MM.1S (cell line): ENCODE results near the gene RHOV.

Experiments
- DNase-seq: peaks from one replicate; pipeline ENCODE4 v3.0.0-alpha.2; 2015
- H2AFZ ChIP-seq: fragments of 300-600 bp; sonication (generic); 2 replicates; pipeline ENCODE4 v1.6.0; 2016; ENCODE audit warnings: antibody characterized with exemption, low read length
- H3F3A ChIP-seq: fragments of 300-600 bp; sonication (generic); 2 replicates; pipeline ENCODE4 v1.6.1; 2016; ENCODE audit warnings: mild to moderate bottlenecking, antibody characterized with exemption, low read length, moderate library complexity, mixed read lengths; ENCODE audit not compliant: insufficient read depth
- H3K27ac ChIP-seq: fragments of 300-600 bp; sonication (generic); 2 replicates; pipeline ENCODE4 v1.5.1; 2016; ENCODE audit warnings: mild to moderate bottlenecking, low read length
- H3K27me3 ChIP-seq: fragments of 300-600 bp; sonication (generic); replicated peaks from 2 replicates; pipeline ENCODE4 v1.6.0; 2016; ENCODE audit warnings: low read length; ENCODE audit not compliant: insufficient read depth
- H3K36me3 ChIP-seq: fragments of 300-600 bp; sonication (generic); replicated peaks from 2 replicates; pipeline ENCODE4 v1.6.1; 2016; ENCODE audit warnings: mild to moderate bottlenecking, low read length, mixed read lengths; ENCODE audit not compliant: insufficient read depth
- H3K4me1 ChIP-seq: fragments of 300-600 bp; sonication (generic); 2 replicates; pipeline ENCODE4 v1.6.1; 2016; ENCODE audit warnings: low read length, mixed read lengths
- H3K4me2 ChIP-seq: fragments of 300-600 bp; sonication (generic); 2 replicates; pipeline ENCODE4 v1.6.0; 2016; ENCODE audit warnings: low read depth, low read length
- H3K4me3 ChIP-seq: fragments of 300-600 bp; sonication (generic); 2 replicates; pipeline ENCODE4 v1.5.1; 2016; ENCODE audit warnings: low read length, mixed read lengths
- H3K79me2 ChIP-seq: fragments of 300-600 bp; sonication (generic); 2 replicates; pipeline ENCODE4 v1.6.1; 2016; ENCODE audit warnings: mixed run types, low read length, mixed read lengths
- H3K9ac ChIP-seq: fragments of 300-600 bp; sonication (generic); 2 replicates; pipeline ENCODE4 v1.6.1; 2016; ENCODE audit warnings: low read length, mixed read lengths
- H3K9me2 ChIP-seq: fragments of 300-600 bp; sonication (generic); replicated peaks from 2 replicates; pipeline ENCODE4 v1.6.1; 2016; ENCODE audit warnings: mild to moderate bottlenecking, low read length, mixed read lengths; ENCODE audit not compliant: insufficient read depth
- H3K9me3 ChIP-seq: fragments of 300-600 bp; sonication (generic); replicated peaks from 2 replicates; pipeline ENCODE4 v1.6.1; 2016; ENCODE audit warnings: mild to moderate bottlenecking, low read length, mixed read lengths; ENCODE audit not compliant: insufficient read depth
- H4K20me1 ChIP-seq: fragments of 300-600 bp; sonication (generic); 2 replicates; pipeline ENCODE4 v1.6.1; 2016; ENCODE audit warnings: mild to moderate bottlenecking, low read length, moderate library complexity, mixed read lengths; ENCODE audit not compliant: insufficient read depth
- EZH2 ChIP-seq: fragments of 300-600 bp; sonication (generic); optimal IDR thresholded peaks from 2 replicates; pipeline ENCODE3; 2017; ENCODE audit warnings: low read depth, mild to moderate bottlenecking, antibody characterized with exemption, low read length, mixed read lengths
- EZH2phosphoT487 ChIP-seq: fragments of 300-600 bp; sonication (generic); IDR thresholded peaks from 2 replicates; pipeline ENCODE4 v1.6.1; 2018; ENCODE audit warnings: antibody characterized with exemption, low read length
- TF ChIP-seq, protein P1 (sequence below): fragments of 300-600 bp; sonication (generic); IDR thresholded peaks from 2 replicates; pipeline ENCODE4 v1.5.1; 2016; ENCODE audit warnings: antibody characterized with exemption, low read length, mixed read lengths

The RHOV gene

DNA sequence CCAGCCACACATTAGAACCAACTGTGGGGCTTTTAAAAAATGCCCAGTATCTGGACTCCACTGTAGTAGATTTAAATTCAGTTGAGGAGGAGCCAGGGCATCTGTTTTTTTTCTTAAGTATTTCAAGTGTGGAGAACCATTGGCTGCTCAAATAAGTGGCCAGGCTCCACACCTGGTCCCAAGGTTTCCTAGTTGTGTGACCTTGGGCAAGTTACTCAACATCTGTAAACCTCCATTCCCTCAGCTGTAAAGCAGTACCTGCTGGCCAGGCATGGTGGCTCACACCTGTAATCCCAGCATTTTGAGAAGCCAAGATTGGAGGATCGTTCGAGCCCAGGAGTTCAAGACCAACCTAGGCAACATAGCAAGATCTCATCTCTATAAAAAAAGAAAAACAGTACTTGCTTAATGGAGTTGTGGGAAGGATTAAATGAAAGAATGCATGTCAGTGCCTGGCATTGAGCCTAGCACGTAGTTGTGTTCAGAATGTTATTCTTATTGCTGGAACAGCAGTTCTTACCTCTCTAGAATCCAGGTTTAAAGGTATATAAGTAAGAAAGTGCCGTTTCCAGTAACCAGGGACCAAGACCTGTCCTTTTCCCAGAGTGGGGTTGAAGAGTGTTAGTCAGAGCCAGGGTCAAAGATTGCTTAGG, 47.5 kb downstream of the RHOV start:
- H3K4me2 ChIP-seq, result no peak overlapping the region

DNA sequence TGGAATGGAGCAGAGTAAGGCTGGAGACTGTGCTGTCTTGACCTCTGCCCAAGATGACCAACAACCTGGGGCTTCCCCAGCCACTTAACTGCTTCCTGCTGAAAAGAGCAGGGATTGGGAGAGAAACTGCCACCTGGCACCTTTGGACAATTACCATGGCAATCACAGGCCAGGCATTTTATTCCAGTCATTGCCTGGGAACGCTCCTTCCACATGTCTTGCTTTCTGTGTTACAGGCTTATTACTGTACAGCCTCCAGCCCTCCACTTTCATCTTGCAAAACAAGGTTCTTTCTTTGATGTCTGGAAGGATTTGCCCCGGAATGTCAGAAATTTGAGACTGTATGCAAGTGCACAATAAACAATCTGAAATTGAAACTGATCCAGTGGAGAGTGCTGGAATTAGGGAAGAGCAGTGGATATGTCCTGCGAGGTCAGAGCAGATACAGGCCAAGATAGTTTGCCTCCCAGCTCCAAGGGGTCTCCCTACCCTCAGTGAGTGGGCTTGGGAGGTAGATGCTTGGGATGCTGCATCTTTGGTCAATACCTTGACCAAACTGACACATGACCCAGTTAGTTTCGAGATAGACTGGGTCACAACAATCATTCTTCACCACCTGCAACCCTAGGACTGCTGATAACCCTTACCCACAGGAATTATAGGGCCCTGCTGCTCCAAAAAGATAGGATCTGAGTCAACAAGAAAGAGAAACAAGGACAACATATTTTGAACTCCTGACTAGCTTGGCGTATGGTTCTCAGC, 48.2 kb downstream of the RHOV start:
- Histone ChIP-seq H3K79me2 (no peaks in the 10 kb centered on the region), H3K36me3 (no peaks in the 10 kb centered on the region), H3K27me3 (no peaks in the 10 kb centered on the region), H4K20me1 (no peaks in the 10 kb centered on the region), H3K27ac (no peak overlapping the region), H3K4me2 (no peak overlapping the region), H3K9me3 (no peaks in the 10 kb centered on the region), H3K4me3 (no peak overlapping the region), H3K9me2 (no peaks in the 10 kb centered on the region), H3K9ac (no peak overlapping the region), H3F3A (no peaks in the 10 kb centered on the region; the same call in 1 of the 2 replicates), H2AFZ (no peak overlapping the region), H3K4me1 (peaks cover 4% of the 10 kb centered on the region; the same call in 1 of the 2 replicates)
- DNase-seq, result no peak
- TF ChIP-seq EZH2, result no peak
- no peak for TF ChIP-seq EZH2phosphoT487
- TF ChIP-seq, protein P1, sequence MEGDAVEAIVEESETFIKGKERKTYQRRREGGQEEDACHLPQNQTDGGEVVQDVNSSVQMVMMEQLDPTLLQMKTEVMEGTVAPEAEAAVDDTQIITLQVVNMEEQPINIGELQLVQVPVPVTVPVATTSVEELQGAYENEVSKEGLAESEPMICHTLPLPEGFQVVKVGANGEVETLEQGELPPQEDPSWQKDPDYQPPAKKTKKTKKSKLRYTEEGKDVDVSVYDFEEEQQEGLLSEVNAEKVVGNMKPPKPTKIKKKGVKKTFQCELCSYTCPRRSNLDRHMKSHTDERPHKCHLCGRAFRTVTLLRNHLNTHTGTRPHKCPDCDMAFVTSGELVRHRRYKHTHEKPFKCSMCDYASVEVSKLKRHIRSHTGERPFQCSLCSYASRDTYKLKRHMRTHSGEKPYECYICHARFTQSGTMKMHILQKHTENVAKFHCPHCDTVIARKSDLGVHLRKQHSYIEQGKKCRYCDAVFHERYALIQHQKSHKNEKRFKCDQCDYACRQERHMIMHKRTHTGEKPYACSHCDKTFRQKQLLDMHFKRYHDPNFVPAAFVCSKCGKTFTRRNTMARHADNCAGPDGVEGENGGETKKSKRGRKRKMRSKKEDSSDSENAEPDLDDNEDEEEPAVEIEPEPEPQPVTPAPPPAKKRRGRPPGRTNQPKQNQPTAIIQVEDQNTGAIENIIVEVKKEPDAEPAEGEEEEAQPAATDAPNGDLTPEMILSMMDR, result no peak

More for the DNA sequence above, 47.5 kb downstream of the RHOV start:
- Histone ChIP-seq H3K27ac (no peak overlapping the region), H3F3A (no peaks in the 10 kb centered on the region; the same call in 1 of the 2 replicates), H3K9me2 (no peaks in the 10 kb centered on the region), H3K4me3 (no peak overlapping the region), H3K79me2 (no peaks in the 10 kb centered on the region), H2AFZ (no peak overlapping the region), H4K20me1 (no peaks in the 10 kb centered on the region), H3K36me3 (no peaks in the 10 kb centered on the region), H3K27me3 (no peaks in the 10 kb centered on the region), H3K9me3 (no peaks in the 10 kb centered on the region), H3K4me1 (peaks cover 5% of the 10 kb centered on the region; the same call in 1 of the 2 replicates), H3K9ac (no peak overlapping the region)
- DNase-seq, result no peak
- no peak for TF ChIP-seq EZH2phosphoT487
- TF ChIP-seq, protein P1, result no peak
- TF ChIP-seq EZH2, result no peak

DNA sequence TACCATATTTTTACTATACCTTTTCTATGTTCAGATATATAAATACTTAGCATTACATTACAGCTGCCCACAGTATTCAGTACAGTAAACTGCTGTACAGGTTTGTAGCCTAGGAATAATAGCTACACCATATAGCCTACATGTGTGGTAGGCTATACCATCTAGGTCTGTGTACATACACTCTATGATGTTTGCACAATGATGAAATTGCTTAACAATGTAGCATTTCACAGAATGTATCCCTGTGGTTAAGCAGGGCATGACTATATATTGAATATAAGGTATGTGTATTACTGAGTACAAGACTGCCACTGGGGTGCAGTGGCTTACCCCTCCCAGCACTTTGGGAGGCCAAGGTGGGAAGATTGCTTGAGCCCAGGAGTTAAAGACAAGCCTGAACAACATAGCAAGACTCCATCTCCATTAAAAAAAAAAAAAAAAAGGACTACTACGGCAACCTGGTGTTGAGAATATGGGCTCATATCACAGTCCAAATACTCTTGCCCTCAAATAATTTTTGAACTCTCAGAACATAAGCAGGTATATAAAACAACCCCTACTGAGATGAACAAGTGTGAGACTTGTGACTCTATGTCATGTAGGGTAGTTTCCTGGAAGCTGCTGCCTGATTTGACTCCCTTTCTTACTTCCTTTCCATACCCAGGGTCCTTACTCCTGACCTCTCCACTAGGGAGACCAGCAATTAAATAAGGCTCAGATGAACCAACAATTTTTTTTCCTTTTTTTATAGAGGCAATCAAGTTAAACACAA, 50.3 kb downstream of the RHOV start:
- H3K36me3 ChIP-seq, result no peaks in the 10 kb centered on the region
- H3K9ac ChIP-seq, result no peak overlapping the region
- H3K4me1 ChIP-seq, result no peaks in the 10 kb centered on the region
- H3K4me3 ChIP-seq, result no peak overlapping the region
- TF ChIP-seq EZH2phosphoT487, result no peak
- TF ChIP-seq, protein P1, result no peak
- TF ChIP-seq EZH2, result no peak
- H3K27ac ChIP-seq, result no peak overlapping the region
- no peaks in the 10 kb centered on the region for H3K9me2 ChIP-seq
- no peaks in the 10 kb centered on the region for H3K27me3 ChIP-seq
- no peak overlapping the region for H3K4me2 ChIP-seq
- no peaks in the 10 kb centered on the region for H3F3A ChIP-seq
- no peaks in the 10 kb centered on the region for H3K9me3 ChIP-seq
- no peak overlapping the region for H2AFZ ChIP-seq
- no peaks in the 10 kb centered on the region for H3K79me2 ChIP-seq
- no peak for DNase-seq
- H4K20me1 ChIP-seq, result no peaks in the 10 kb centered on the region
